K562 (cell line): ENCODE results near the gene ZNF487. TPM values are rescaled to one million over a fixed set of nuclear protein-coding genes. Genes with fewer than 3 reads are reported as not detected.

Experiments
- CHD2 ChIP-seq: IDR thresholded peaks from 2 replicates; pipeline ENCODE4 v1.6.1; 2011; ENCODE audit warnings: low read depth, low read length
- CREB1 ChIP-seq, 2 experiments: sonication (generic) in 1 of 2; formaldehyde crosslinking in 1 of 2; IDR thresholded peaks; 2 replicates each; pipeline versions ENCODE4 v1.6.1 to v1.8.0; 2012 to 2022; ENCODE audit warnings: inconsistent platforms in 1 of 2, mild to moderate bottlenecking in 1 of 2, missing genetic modification reagents in 1 of 2, moderate library complexity in 1 of 2
- ETV1 ChIP-seq: fragments of 450-650 bp; conservative IDR thresholded peaks from 2 replicates; pipeline ENCODE4 v1.6.1; 2016; ENCODE audit warnings: missing genetic modification characterization, control low read depth, low read depth, missing compliant biosample characterization
- FOXP1 ChIP-seq: sonication (generic); formaldehyde crosslinking; IDR thresholded peaks from 2 replicates; pipeline ENCODE4 v1.8.0; 2022; ENCODE audit warnings: mild to moderate bottlenecking, missing genetic modification reagents
- HSF4 ChIP-seq: fragments of 250-450 bp; sonication (Bioruptor Pico); IDR thresholded peaks from 2 replicates; pipeline ENCODE4 v2.1.2; 2022; ENCODE audit warnings: mild to moderate bottlenecking, moderate library complexity, borderline replicate concordance
- MCM7 ChIP-seq, 2 experiments: fragments of 450-650 bp; IDR thresholded peaks; 2 replicates each; pipeline ENCODE4 v1.6.1; 2016 to 2018
- MTF1 ChIP-seq: fragments of 250-450 bp; sonication (Bioruptor Pico); IDR thresholded peaks from 2 replicates; pipeline ENCODE4 v1.9.0; 2021; ENCODE audit warnings: moderate library complexity, mild to moderate bottlenecking, inconsistent platforms, borderline replicate concordance
- MYNN ChIP-seq, 2 experiments: sonication (generic); formaldehyde crosslinking in 1 of 2; IDR thresholded peaks; 2 replicates each; pipeline versions ENCODE4 v1.5.0 to v1.6.1; 2016 to 2020; ENCODE audit warnings: antibody characterized with exemption in 1 of 2, missing genetic modification reagents in 1 of 2
- NFXL1 ChIP-seq: fragments of 450-650 bp; formaldehyde crosslinking; IDR thresholded peaks from 2 replicates; pipeline ENCODE4 v1.4.0; 2021; ENCODE audit warnings: mild to moderate bottlenecking
- PHF20 ChIP-seq: fragments of 450-650 bp; IDR thresholded peaks from 2 replicates; pipeline ENCODE4 v1.6.1; 2018; ENCODE audit not compliant: partially characterized antibody
- PHTF2 ChIP-seq: fragments of 250-450 bp; sonication (Bioruptor Pico); IDR thresholded peaks from 2 replicates; pipeline ENCODE4 v1.5.0; 2021; ENCODE audit warnings: mild to moderate bottlenecking
- RCOR1 ChIP-seq, 2 experiments: IDR thresholded peaks; 2 replicates each; pipeline ENCODE4 v1.6.1; 2012; ENCODE audit warnings: low read depth in 2 of 2, low read length in 2 of 2, borderline replicate concordance in 1 of 2, improper control_type of control experiment in 1 of 2
- STAG1 ChIP-seq: sonication (generic); formaldehyde crosslinking; IDR thresholded peaks from 2 replicates; pipeline ENCODE4 v1.5.0; 2020; ENCODE audit warnings: missing genetic modification reagents, borderline replicate concordance
- ZNF316 ChIP-seq: fragments of 450-650 bp; IDR thresholded peaks from 2 replicates; pipeline ENCODE4 v1.6.1; 2016
- polyA plus RNA-seq, 8 experiments: library from polyadenylated mRNA; depleted of rRNA in 4 of 8; stranded (reverse) in 5 of 8; unstranded in 3 of 8; fragments of >200 nt; fragmentation: Nextera tagmentation in 2 of 8; fragmentation: Illumina TruSeq in 1 of 8; extraction: Ambion mirVana in 2 of 8; extraction: Trizol in 1 of 8; gene quantifications; 2 replicates each; pipeline versions ENCODE4 v1.2.1 to v1.2.3, GENCODE V29; 2011 to 2014; ENCODE audit warnings: inconsistent platforms in 1 of 8, missing spikeins in 1 of 8
- total RNA-seq, 7 experiments: library from RNA; depleted of rRNA in 6 of 7; stranded (reverse); fragments of >200 nt in 6 of 7; fragmentation: Illumina TruSeq in 2 of 7; extraction: Trizol in 2 of 7; gene quantifications; 2 replicates each; pipeline versions ENCODE4 v1.2.1 to v1.2.3, GENCODE V29; 2011 to 2021; ENCODE audit warnings: low replicate concordance in 1 of 7
- TF ChIP-seq, protein P1 (sequence below), 3 experiments: IDR thresholded peaks in 2 of 3; conservative IDR thresholded peaks in 1 of 3; 2 replicates each; pipeline ENCODE4 v1.5.1; 2011 to 2012; ENCODE audit warnings: low read length in 3 of 3, mild to moderate bottlenecking in 3 of 3, control low read depth in 2 of 3, improper control_type of control experiment in 1 of 3, inconsistent platforms in 1 of 3, low read depth in 1 of 3, mixed read lengths in 1 of 3, moderate library complexity in 1 of 3; ENCODE audit not compliant: insufficient read depth in 2 of 3
- TF ChIP-seq, protein P2 (sequence below): sonication (generic); formaldehyde crosslinking; IDR thresholded peaks from 2 replicates; pipeline ENCODE4 v1.8.1; 2023; ENCODE audit warnings: mild to moderate bottlenecking, missing genetic modification reagents
- TF ChIP-seq, protein P3 (sequence below): fragments of 450-650 bp; IDR thresholded peaks from 2 replicates; pipeline ENCODE4 v1.7.0; 2016; ENCODE audit warnings: borderline replicate concordance
- TF ChIP-seq, protein P4 (sequence below): fragments of 250-450 bp; sonication (Bioruptor Pico); IDR thresholded peaks from 2 replicates; pipeline ENCODE4 v1.5.0; 2021
- TF ChIP-seq, protein P5 (sequence below): sonication (generic); formaldehyde crosslinking; IDR thresholded peaks from 2 replicates; pipeline ENCODE4 v1.8.1; 2022; ENCODE audit warnings: missing genetic modification reagents

The ZNF487 gene
- total and polyA plus RNA-seq, 9 of the 15 experiments (the other 6 are each of a cell fraction or from before 2014, with no cell fraction given): 1.9 to 6.5 (median 4.2) TPM

DNA sequence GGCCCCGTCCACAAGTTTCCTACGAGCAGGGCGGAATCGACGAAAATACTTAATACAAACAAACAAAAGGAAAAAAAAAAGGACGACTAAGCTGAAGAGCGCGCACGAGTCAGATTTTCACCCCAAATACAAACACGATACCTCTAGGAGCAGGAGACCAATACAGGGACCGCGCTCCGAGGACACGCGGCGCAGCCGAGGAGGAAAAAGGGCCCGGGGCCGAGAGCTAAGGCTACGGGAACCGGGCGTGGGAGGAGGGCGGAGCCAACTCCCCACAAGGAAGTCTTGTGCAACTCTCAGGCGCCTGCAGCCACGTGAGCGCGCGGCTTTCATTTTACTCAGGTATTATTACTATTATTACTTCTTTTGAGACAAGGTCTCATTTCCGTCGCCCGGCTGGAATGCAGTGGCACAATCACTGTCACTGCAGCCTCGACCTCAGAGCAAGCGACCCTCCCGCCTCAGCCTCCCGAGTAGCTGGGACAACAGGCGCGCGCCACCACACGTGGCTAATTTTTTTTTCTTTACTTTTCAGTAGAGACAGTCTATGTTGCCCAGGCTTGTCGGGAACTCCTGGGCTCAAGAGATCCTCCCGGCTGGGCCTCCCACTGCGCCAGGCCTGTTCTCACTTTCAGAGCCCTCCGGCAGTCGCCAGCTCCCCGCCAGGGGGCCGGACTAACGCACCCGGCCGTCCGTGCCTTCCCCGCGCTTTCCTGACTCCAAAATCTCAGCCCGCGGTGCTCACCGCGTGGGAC is 29.2 kb upstream of the ZNF487 start (continued):
- TF ChIP-seq, protein P1, sequence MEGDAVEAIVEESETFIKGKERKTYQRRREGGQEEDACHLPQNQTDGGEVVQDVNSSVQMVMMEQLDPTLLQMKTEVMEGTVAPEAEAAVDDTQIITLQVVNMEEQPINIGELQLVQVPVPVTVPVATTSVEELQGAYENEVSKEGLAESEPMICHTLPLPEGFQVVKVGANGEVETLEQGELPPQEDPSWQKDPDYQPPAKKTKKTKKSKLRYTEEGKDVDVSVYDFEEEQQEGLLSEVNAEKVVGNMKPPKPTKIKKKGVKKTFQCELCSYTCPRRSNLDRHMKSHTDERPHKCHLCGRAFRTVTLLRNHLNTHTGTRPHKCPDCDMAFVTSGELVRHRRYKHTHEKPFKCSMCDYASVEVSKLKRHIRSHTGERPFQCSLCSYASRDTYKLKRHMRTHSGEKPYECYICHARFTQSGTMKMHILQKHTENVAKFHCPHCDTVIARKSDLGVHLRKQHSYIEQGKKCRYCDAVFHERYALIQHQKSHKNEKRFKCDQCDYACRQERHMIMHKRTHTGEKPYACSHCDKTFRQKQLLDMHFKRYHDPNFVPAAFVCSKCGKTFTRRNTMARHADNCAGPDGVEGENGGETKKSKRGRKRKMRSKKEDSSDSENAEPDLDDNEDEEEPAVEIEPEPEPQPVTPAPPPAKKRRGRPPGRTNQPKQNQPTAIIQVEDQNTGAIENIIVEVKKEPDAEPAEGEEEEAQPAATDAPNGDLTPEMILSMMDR (IDR thresholded peaks at IDR 0.05 in 2 of 3, conservative IDR thresholded peaks at IDR 0.05 in 1 of 3; ENCODE audit: insufficient read depth in 2 of 3, low read depth in 1 of 3, low read length in 3 of 3): peak; percentile 49 to 69 (median 52)
- TF ChIP-seq MCM7 (IDR thresholded peaks at IDR 0.05): 0 out of 4 replicates have a peak, but pooled peaks of 1 of the 2 experiments have one; percentile 34
- TF ChIP-seq, protein P2, sequence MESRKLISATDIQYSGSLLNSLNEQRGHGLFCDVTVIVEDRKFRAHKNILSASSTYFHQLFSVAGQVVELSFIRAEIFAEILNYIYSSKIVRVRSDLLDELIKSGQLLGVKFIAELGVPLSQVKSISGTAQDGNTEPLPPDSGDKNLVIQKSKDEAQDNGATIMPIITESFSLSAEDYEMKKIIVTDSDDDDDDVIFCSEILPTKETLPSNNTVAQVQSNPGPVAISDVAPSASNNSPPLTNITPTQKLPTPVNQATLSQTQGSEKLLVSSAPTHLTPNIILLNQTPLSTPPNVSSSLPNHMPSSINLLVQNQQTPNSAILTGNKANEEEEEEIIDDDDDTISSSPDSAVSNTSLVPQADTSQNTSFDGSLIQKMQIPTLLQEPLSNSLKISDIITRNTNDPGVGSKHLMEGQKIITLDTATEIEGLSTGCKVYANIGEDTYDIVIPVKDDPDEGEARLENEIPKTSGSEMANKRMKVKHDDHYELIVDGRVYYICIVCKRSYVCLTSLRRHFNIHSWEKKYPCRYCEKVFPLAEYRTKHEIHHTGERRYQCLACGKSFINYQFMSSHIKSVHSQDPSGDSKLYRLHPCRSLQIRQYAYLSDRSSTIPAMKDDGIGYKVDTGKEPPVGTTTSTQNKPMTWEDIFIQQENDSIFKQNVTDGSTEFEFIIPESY (CRISPR knock-in tag): peak; percentile 30; the same call in 1 of the 2 replicates
- no peak for TF ChIP-seq PHF20
- TF ChIP-seq, protein P3, sequence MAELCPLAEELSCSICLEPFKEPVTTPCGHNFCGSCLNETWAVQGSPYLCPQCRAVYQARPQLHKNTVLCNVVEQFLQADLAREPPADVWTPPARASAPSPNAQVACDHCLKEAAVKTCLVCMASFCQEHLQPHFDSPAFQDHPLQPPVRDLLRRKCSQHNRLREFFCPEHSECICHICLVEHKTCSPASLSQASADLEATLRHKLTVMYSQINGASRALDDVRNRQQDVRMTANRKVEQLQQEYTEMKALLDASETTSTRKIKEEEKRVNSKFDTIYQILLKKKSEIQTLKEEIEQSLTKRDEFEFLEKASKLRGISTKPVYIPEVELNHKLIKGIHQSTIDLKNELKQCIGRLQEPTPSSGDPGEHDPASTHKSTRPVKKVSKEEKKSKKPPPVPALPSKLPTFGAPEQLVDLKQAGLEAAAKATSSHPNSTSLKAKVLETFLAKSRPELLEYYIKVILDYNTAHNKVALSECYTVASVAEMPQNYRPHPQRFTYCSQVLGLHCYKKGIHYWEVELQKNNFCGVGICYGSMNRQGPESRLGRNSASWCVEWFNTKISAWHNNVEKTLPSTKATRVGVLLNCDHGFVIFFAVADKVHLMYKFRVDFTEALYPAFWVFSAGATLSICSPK: 0 out of 2 replicates have a peak, but pooled peaks have one; percentile 72
- TF ChIP-seq MTF1 (CRISPR knock-in tag): no peak
- TF ChIP-seq CREB1 (IDR thresholded peaks at IDR 0.05): peak; percentile 69
- TF ChIP-seq CREB1 (CRISPR knock-in tag; IDR thresholded peaks at IDR 0.05): no peak
- no peak; the same call in 1 of the 2 replicates for TF ChIP-seq STAG1 (CRISPR knock-in tag)
- TF ChIP-seq RCOR1 (IDR thresholded peaks at IDR 0.05; ENCODE audit: borderline replicate concordance in 1 of 2, low read depth in 2 of 2, low read length in 2 of 2): peak in 1 of 2 experiments; percentile 51; a peak in 2 of 4 replicates
- no peak for TF ChIP-seq ZNF316
- no peak for TF ChIP-seq NFXL1
- TF ChIP-seq, protein P4, sequence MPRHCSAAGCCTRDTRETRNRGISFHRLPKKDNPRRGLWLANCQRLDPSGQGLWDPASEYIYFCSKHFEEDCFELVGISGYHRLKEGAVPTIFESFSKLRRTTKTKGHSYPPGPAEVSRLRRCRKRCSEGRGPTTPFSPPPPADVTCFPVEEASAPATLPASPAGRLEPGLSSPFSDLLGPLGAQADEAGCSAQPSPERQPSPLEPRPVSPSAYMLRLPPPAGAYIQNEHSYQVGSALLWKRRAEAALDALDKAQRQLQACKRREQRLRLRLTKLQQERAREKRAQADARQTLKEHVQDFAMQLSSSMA (CRISPR knock-in tag): no peak
- TF ChIP-seq FOXP1 (CRISPR knock-in tag): peak; percentile 62
- peak; percentile 34; the same call in 1 of the 2 replicates for TF ChIP-seq ETV1 (tag)
- peak; percentile 40; the same call in 1 of the 2 replicates for TF ChIP-seq MYNN (IDR thresholded peaks at IDR 0.05)
- no peak for TF ChIP-seq MYNN (CRISPR knock-in tag; IDR thresholded peaks at IDR 0.05)
- TF ChIP-seq PHTF2: no peak
- TF ChIP-seq CHD2: no peak
- TF ChIP-seq, protein P5, sequence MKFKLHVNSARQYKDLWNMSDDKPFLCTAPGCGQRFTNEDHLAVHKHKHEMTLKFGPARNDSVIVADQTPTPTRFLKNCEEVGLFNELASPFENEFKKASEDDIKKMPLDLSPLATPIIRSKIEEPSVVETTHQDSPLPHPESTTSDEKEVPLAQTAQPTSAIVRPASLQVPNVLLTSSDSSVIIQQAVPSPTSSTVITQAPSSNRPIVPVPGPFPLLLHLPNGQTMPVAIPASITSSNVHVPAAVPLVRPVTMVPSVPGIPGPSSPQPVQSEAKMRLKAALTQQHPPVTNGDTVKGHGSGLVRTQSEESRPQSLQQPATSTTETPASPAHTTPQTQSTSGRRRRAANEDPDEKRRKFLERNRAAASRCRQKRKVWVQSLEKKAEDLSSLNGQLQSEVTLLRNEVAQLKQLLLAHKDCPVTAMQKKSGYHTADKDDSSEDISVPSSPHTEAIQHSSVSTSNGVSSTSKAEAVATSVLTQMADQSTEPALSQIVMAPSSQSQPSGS: no peak
- 0 out of 2 replicates have a peak, but pooled peaks have one; percentile 27 for TF ChIP-seq HSF4 (CRISPR knock-in tag)
